Activated CD8-positive, alpha-beta memory T cell treated with anti-CD3 and anti-CD28 coated beads, Interleukin-2, amount 50 U/mL, for 1 hour (primary cell): ENCODE results near the gene CRIM1.

Source experiments
- DNase-seq: peaks from one replicate; pipeline ENCODE4 v3.0.0-alpha.2; 2020; ENCODE audit errors: extremely low read depth

Gene CRIM1

DNA sequence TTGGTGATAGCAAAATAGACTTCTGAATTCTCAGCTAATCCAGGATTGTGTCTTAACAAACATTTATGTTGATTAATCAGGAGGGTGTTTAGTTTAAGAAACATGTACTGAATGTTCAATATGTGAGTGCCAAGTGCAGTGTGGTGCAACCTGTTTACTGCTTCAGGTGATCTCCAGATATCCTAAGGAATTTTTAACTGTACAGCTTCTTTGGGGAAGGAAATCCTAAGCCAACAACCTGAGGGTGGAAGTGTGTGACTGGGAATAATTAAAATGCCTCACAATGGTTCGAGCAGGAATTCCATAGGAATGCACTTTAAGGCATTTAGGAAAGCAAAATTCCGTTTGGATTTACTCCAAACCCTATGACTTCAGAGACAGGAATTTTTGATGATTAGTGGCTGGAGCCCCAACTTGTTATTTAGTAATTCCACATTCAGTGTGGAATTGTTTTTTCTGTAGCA lies 16.4 kb downstream of the CRIM1 start:
- no peak for DNase-seq

DNA sequence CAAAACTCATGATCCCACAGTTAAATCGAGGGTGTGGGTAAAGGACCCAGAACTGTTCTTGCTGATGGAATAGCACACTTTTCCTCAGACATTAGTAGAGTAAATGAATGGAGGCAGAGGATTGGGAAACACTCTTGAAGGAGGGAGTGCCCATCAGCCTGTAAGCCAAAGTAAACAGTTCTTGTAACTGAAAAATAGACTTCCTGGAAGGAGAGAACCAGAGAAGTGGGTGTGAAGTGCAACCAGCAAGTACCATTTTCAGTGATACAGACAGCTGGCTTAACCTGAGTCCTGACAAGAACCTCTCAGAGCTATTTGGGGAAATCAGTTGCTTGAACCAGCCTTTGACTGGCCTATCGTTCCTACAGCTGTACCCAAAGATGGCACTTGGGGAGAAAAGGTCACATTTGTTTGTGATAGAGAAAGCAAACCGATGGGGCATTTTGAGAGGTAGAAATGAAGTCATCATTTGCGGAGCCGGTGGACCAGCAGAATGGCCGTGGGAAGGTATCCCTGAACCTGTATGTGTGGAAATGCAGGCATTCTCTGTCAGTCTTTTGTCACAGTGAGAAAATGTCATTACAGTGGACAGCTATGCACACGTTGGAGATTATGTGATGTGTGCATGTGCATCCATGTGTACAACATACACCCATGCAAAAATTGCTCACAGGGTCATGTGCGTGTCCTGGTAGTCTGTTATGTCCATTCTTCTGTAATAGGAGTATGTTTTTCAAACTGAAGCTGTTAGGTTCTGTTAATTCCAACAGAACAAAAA lies 17.8 kb downstream of the CRIM1 start:
- DNase-seq = no peak

DNA sequence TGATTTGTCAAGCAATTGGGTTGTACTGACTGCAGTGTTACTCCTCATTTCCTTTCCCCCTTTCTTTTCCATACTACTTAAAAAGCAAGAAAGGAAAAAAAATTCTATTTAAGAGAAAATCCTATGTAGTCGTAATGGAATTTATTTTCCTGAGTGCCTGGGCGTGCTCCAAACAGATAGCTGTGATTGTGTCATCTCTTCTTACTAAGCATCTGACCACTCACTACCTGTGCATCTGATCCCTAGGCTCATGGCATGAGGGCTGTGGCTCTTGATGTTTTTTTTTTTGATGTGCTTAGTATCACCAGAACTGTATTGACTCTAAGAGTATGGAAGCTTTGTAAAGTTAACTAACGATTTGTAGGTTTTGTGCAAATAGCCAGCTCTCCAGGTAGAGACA lies 19.0 kb downstream of the CRIM1 start:
- DNase-seq = no peak

DNA sequence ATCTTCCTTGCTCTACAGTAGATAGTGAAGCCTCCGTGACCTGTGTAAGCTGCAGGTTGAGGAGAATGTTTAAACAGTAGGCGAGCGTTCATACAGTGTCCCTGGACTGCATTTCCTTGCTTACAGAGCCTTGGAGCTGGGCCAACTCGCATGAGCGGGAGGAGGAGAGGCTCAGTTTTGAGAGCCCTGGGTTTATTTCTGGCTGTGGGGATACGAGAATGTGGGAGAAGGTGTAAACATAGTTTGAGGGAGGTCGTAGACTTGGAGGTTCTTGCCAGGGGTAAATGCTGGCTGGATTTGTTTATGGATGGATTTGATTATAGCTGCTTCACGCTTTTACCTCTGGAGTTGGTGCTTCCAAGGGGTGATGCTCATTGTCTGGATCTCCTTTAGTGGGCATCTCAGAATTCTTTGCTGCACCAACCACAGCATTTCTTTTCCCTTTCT lies 20.8 kb downstream of the CRIM1 start:
- no peak for DNase-seq

DNA sequence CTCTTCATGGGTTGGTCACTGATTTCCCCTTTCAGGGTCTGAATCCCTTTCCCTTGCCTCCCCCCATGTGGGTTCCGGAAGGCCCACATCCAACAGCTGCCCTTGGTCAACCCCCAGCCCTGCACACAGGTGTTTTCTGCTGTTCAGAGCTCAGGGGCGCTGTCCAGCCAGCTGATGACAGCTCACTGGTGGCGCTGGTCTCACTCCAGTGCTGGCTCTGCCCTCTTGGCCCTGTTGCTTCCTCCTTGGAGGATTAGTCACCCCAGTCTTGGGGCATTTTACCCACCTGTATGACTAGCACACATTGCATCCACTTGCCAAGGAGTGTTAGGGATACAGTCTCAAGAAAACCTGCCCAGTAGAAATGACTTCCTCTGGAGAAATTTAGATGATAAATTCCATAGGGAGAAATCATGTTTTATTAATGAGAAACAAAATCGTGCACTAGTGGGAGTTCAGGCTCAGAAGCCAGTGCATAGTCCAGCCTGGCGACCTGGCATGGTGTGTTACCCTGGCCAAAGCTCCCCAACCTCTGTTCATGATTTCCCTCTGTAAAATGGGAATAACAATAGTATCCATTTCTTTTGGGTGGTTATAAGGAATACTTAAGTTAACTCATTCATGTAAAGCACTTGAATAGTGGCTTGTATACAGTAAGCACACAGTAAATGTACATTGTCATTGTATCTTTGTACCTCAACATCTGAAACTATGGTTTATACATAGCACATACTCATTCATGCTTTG lies 21.6 kb downstream of the CRIM1 start:
- DNase-seq = no peak

DNA sequence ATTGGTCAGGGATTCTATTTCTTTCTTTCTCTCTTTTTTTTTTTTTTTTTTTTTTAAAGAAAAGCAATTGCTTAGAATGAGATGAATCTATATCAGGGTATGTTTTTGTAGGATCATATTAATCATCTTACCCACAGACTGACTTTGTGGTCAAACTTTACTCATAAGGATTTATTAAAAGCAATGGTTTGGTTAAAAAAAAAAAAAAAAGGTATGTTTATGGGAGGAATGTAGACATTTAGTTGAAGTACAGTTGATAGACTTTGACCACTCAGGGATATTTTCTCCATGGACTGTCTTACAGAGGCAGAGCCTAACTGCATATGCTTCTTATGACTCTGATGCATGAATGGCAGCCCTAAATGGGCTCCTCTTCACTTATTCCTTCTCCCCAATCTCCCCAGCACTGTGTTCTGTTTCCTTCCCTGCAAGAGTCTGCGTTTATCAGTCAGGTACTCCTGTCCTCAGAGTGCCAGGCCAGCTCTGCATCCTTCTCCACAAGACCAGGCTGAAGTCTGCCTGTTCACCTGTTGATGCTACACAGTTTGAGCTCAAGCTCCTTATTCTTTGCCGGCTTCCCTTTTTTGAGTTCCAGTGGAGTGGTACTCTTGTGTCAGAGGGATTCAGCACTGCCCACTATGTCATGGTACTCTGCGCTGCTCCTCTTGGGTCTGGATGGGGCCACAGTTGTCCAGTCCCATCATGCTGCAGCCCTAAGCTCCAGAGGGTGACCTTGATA lies 24.3 kb downstream of the CRIM1 start:
- no peak for DNase-seq

DNA sequence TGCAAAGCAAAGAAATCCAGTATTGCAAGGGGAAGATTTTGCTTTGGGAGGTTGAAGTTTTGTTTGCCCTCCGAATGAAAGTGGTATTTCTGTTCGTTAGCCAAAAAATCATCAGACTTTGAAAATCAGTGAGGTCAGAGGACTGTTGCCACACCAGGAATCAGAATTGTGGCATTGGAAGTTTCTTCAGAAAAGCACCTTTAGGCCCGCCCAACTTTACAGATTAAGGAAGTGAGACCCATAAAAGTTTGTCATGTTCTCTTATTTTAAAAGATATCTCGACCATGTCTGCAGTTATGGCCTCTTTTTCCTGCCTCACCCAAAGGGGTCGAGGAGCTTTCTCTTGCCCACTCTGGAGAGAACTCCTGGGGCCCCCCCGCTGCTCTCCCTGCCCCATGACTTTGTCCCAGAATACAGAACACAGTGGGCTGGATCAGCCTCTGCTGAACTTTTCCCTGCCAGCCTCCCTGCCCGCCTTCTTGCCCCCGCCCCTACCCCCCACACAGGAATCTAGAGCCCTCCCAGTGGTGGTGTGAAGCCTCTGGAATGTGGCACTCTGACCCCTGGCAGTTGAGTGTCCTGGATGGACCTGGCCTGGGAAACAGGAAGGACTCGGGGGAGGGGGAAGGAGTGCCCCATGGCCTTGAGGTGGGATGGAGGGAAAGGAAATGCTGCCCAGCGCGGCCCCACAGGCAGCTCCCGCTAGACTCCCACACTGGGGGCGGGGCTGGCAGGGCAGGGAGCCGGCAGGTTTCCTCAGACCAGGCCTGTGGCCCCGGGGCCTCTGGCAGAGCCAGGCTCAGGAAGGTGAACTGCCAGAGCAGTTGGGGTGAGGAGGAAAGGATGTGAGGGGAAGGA lies 25.3 kb downstream of the CRIM1 start:
- no peak for DNase-seq

DNA sequence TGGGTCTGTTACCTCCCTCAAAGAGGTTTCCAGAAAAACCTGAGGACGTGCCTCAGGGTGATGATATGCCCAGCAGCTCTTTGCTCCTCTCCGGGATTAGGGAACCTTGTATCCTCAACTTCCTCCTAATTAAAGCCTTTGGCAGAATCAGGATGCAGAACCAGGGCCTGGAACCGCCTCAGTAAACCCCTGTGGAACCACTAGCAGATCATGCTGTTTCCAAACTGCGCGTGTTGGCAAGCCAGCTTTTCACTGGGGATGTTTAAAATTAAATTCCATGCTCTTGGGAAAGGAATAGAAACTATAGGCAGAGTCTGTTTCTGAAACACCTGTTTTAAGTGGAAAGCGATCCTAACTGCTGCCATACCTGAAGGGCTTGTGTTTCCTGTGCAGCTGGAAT lies 26.4 kb downstream of the CRIM1 start:
- DNase-seq = no peak

DNA sequence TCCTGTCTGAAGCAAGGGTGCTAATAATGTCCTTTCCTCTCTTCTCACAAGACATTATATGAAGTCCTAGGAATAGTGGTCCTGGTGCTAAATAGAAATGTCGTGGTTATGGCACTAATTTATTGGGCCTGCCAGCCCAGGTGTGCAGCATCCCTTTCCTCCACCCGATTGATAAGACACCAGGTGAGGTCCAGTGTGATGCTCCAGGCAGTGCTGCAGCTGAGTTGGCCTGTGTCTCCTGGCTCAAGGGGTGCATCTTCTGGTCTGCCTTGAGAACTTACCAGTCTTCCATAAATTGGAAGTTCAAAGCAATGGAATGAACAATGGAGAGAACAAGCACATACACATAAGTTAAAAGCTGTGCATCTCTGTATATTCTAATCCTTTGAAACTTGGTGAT lies 26.9 kb downstream of the CRIM1 start:
- no peak for DNase-seq

DNA sequence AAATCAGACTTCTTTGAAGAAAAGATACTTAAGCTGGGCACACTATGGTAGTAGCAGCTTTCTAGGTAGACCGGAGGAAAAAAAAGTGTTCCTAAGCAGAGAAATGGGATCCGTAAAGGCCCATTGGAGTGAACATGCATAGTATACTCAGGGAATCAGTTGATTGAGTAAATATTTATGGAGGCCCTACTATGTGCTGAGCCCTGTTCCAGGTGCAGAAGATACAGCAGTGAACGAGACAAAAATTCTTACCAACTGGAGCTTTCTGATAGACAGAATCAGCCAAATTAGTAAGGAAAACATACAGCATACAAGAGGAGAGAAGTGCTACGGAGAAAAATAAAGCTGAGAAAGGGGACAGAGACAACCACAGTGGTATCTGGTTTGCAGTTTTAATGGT lies 28.1 kb downstream of the CRIM1 start:
- DNase-seq = no peak

DNA sequence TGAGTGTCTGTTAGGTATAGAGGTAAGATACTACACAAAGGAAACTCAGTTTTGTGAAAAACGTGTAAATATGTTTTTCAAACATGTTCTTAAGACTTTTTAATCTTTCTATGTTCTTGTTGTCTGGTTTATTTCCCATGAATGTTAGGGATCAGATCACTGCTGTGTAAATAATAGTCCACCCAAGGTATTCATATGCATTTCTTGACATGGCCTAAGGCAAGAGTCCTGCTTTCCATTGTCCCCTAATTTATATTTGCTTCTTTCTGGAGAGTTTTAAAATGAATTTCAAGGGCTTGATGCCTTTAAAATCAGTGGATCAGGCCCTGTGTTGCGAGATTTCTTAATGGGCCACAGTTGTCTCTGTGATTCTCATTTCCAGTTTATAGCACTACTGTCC lies 28.9 kb downstream of the CRIM1 start:
- DNase-seq = no peak

DNA sequence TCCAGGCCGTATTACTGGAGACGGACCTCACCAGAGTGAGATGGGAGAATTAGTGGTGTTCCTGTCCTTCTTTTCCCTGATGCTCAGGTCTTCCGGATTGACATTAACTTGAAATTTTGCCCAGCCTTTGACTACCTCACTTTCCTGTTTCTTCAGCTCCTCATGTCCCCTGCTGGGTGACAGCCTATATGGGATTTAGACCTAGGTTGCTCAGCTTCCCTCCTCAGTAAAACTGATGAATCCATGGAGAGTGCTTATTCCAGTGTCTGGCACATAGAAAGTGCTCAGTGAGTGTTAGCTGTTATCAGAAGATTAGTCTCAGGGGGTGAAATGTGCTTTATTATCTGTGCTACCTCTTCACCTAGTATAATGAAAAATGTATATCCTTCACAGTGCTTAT lies 30.0 kb downstream of the CRIM1 start:
- DNase-seq = no peak

DNA sequence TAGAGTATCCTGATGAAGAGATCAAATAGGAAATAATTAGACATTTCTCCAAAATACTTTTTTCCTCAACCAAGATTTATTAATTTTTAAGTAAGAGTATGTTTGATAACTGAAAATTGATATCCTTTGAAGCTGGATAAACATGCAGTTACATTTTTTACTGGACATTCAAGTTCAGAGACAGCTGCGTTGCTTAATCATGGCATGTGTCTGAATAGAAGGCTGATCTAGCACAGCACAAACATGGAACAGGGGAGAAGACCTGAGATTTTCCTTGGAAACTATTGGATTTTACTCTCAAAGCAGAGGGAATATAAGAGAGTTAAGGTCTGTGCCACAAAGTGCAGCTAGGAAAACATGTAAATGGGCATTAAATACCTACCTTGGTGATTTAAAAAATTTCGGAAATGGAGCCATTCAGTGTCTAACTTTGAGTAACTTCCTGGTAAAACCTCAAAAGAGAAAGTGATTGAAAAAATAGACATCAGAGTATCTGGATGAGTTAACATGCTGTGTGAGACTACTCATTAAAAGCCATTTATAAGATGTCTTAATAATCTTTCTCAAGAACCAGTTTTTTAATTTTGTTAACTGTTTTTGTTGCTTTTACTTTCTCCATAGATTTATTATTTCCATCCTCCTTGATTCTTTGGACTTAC lies 31.8 kb downstream of the CRIM1 start:
- DNase-seq = no peak

DNA sequence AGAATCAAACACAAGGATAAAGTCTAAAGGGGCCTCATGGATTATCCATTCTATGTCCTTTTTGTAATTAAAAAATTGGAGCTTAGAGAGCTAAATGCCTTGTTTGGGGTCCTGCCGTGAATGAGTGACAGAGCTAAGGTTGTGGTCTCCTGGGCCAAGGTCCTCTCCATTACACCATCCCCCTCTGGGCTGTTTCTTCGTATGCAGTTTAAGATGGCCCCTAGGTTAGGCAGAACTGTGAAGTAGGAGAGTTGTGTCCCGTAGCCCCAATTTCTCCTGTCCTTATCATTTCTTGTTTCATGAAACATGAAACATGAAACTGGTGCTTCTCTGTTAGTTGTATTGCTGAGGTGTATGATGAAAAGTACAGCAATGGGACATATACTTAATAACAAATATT lies 32.9 kb downstream of the CRIM1 start:
- DNase-seq = no peak

DNA sequence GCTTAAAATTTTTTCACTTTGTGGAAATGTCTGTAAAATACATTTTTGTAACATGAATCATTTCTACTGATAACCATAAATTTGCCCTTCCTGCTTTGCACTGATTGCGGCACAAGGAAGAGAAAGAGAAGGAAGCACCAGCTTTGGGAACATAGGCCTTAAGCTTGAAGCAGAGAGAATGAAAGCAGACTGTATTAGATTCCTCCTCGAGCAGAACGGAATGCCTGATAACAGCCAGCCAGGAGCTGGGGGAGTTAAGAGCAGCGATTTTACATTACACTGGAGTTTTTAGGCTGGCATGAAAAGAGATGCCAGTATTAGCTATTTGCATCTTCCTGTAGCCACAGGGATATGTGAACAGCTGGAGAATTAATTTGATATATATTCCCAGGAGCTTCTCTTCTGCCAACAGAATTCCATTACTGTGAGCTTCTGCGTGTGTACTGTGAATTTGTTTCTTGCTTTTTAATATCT lies 33.5 kb downstream of the CRIM1 start:
- no peak for DNase-seq

DNA sequence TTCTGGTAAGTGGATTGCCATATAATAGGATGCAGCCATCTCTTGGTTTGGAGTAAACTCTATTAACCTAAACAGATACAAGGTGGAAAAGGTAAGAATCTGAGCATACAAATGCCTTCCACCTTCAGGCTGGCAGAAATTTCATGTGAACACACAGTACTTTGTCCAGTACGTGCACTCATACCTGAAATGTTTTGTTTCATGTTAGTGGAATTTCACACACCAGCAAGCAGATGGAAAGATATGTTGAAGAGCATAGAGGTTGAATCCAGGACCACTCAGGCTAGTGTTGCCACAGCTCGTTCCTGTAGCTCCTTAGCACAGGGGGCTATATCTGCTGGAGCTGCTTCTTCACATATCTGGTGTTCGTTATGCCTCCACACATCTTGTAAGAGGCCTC lies 34.0 kb downstream of the CRIM1 start:
- no peak for DNase-seq

DNA sequence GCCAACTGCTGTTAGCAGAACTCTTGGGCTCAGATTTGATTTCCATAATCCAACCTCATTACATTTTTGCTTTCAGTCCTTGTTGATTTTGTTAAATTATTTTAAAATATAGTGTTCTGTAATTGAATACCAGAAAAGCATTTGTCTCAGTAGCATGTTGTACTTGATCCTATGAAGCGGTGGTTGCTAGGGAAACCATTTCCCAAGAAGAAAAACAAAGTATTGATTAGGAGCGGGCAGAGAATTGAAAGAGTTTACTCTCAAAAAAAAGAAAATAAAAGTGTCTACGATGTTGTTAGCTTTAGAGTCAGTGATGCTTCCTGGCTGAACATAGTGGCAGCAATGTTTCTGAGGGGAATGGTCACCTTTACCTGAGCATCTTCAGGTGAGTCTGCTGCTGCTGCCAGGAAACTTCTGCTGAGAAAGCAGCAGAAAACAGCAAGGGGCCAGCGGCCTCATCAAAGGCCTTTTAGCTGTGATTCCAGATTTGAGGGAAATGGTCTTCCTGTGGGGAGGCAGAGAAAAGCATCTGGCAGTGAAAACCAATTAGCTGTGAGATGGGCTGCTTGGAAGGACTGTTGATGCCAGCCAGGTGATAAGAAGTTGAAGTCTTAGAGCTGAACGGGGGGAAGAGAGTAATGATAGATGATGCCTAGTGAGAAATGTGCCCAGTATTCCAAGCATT lies 37.1 kb downstream of the CRIM1 start:
- no peak for DNase-seq

DNA sequence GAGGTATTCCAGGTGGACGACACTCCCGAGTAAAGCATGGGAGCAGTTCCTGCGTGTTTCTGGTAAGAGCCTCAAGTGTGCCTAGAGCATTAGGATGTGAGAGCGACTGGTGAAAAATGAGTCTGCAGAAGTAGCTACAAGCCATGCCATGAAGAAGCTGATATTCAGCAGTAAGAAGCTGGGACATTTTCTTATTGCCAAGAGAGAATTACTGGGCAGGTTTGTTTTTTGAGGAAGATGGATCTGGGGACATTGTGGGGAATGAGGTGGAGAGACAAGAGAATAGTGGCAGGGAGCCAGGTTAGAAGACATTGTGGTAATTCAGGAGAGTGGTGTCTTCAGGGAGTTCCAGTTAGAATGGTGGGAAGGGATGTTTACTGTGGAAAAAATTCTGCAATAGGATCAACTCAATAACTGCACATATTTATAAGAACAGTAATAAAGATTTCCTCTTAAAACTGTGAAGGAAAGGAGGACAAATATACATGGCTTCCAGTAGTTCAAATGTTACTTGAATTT lies 38.2 kb downstream of the CRIM1 start:
- no peak for DNase-seq

DNA sequence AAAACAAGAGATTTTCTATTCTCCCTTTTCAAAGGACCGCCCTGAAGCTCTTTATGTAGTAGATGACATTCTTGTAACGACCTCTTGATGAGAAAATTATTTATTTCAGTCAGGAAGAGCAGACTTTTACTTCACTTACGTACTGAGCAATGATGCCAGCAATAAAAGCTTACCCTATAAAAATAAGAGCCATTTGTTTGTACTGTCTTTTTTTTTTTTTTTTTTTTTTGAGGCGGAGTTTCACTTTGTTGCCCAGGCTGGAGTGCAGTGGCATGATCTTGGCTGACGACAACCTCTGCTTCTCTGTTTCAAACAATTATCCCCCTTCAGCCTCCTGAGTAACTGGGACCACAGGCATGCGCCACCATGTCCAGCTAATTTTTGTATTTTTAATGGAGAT lies 39.2 kb downstream of the CRIM1 start:
- DNase-seq = no peak

DNA sequence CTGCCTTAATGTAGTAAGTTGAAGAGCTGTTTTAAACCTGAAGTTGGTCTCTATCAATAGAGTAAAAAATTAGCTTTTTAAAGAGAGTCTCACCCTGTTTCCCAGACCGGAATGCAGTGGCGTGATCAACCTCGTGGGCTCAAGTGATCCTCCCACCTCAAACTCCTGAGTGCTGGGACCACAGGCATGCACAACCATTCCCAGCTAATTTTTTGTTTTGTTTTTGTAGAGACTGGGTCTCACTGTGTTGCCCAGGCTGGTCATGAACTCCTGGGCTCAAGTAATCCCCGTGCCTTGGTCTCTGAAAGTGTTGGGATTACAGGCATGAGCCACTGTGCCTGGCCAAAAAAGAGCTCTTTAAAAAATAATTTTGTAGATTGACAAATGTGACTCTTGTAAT lies 40.3 kb downstream of the CRIM1 start:
- DNase-seq = no peak
